HCT116 (cell line): ENCODE data around the gene HIVEP3. TPM values are rescaled to one million over a fixed set of nuclear protein-coding genes. Genes with fewer than 3 reads are reported as not detected.

Experiments
- ATAC-seq: fragments of 200-7000 bp; cut with Tn5 transposase; 2 replicates; pipeline ENCODE4 v1.9.1; 2020; ENCODE audit warnings: mild to moderate bottlenecking, moderate library complexity
- BruUV-seq: library from RNA; stranded (reverse); fragments of 400-500 nt; replicated peaks from 2 replicates; lab custom pipeline; 2021; lab: Mats Ljungman, UMichigan
- CTCF ChIA-PET: fragments of 300-600 bp; sonication (Branson Sonifier 250); formaldehyde crosslinking; loops from one replicate; lab custom pipeline; 2021; ENCODE audit warnings: antibody characterized with exemption; lab: Charles Lee
- POLR2A ChIA-PET: fragments of 300-600, 350-600 bp; sonication (Branson Sonifier 250); formaldehyde crosslinking; loops from one replicate; lab custom pipeline; 2021; ENCODE audit warnings: antibody characterized with exemption; lab: Charles Lee
- RAD21 ChIA-PET, 2 experiments: fragments of 300-600 bp; sonication (Branson Sonifier 250); formaldehyde crosslinking; loops; one replicate each; lab custom pipeline; 2023; ENCODE audit warnings: low total read pairs in 2 of 2; ENCODE audit not compliant: uncharacterized antibody in 2 of 2, unreplicated experiment in 2 of 2, low non-redundant PET in 1 of 2; lab: Charles Lee
- DNase-seq: peaks from one replicate; pipeline ENCODE4 v3.0.0-alpha.2; 2010; ENCODE audit warnings: low read depth, low spot score
- H2AFZ ChIP-seq: fragments of 200-600 bp; shearing (Covaris generic), sonication (generic); 2 replicates; pipeline ENCODE4 v1.6.1; 2017; ENCODE audit warnings: low read depth, mixed run types, mixed read lengths, antibody characterized with exemption, low read length; ENCODE audit not compliant: poor library complexity, severe bottlenecking
- H3K27ac ChIP-seq: 2 replicates; pipeline ENCODE4 v1.5.1; 2012; ENCODE audit warnings: low read depth, low read length
- H3K27me3 ChIP-seq: fragments of 200-600 bp; sonication (generic); 2 replicates; pipeline ENCODE4 v1.6.1; 2016; ENCODE audit warnings: mixed run types, low read length, mixed read lengths; ENCODE audit not compliant: insufficient read depth
- H3K36me3 ChIP-seq, 2 experiments: fragments of 200-500 bp in 1 of 2; fragments of 200-600 bp in 1 of 2; sonication (Bioruptor generic) in 1 of 2; sonication (generic) in 1 of 2; 2 replicates each; pipeline versions ENCODE4 v1.5.1 to v1.6.1; 2014 to 2016; ENCODE audit warnings: low read length in 2 of 2, inconsistent platforms in 1 of 2, mixed read lengths in 1 of 2, mixed run types in 1 of 2; ENCODE audit not compliant: insufficient read depth in 2 of 2, control insufficient read depth in 1 of 2
- H3K4me1 ChIP-seq, 2 experiments: fragments of 200-600 bp in 1 of 2; sonication (generic) in 1 of 2; 2 replicates each; pipeline versions ENCODE4 v1.5.1 to v1.6.1; 2012 to 2017; ENCODE audit warnings: low read length in 2 of 2, inconsistent platforms in 1 of 2, mild to moderate bottlenecking in 1 of 2, mixed read lengths in 1 of 2, mixed run types in 1 of 2, moderate library complexity in 1 of 2; ENCODE audit not compliant: insufficient read depth in 2 of 2, control insufficient read depth in 1 of 2
- H3K4me2 ChIP-seq: fragments of 200-600 bp; sonication (generic); 2 replicates; pipeline ENCODE4 v1.6.1; 2017; ENCODE audit warnings: mixed run types, low read length, mixed read lengths
- H3K4me3 ChIP-seq, 2 experiments: fragments of 200-600 bp in 1 of 2; sonication (generic) in 1 of 2; replicated peaks in 1 of 2; 2 replicates each; pipeline ENCODE4 v1.5.1; 2011 to 2016; ENCODE audit warnings: low read length in 2 of 2, control low read depth in 1 of 2, low read depth in 1 of 2, mild to moderate bottlenecking in 1 of 2, mixed read lengths in 1 of 2, mixed run types in 1 of 2
- H3K79me2 ChIP-seq: fragments of 200-600 bp; sonication (generic); 2 replicates; pipeline ENCODE4 v1.6.1; 2017; ENCODE audit warnings: mild to moderate bottlenecking, mixed run types, low read length, moderate library complexity, mixed read lengths; ENCODE audit not compliant: insufficient read depth
- H3K9ac ChIP-seq: fragments of 200-600 bp; sonication (generic); 2 replicates; pipeline ENCODE4 v1.6.1; 2016; ENCODE audit warnings: low read length, mixed read lengths
- H3K9me2 ChIP-seq: fragments of 200-600 bp; sonication (generic), shearing (Covaris generic); 2 replicates; pipeline ENCODE4 v1.6.1; 2017; ENCODE audit warnings: mixed run types, mild to moderate bottlenecking, moderate library complexity; ENCODE audit not compliant: insufficient read depth
- H3K9me3 ChIP-seq, 2 experiments: fragments of 200-500 bp in 1 of 2; fragments of 200-600 bp in 1 of 2; sonication (Bioruptor generic) in 1 of 2; sonication (generic) in 1 of 2; 2 replicates each; pipeline ENCODE4 v1.6.1; 2014 to 2017; ENCODE audit warnings: low read length in 2 of 2, mixed read lengths in 2 of 2, inconsistent platforms in 1 of 2, low read depth in 1 of 2, mild to moderate bottlenecking in 1 of 2, mixed run types in 1 of 2, moderate library complexity in 1 of 2; ENCODE audit not compliant: control insufficient read depth in 1 of 2, insufficient read depth in 1 of 2
- H4K20me1 ChIP-seq: fragments of 200-600 bp; sonication (generic), shearing (Covaris generic); 2 replicates; pipeline ENCODE4 v1.6.1; 2017; ENCODE audit warnings: mixed run types, mild to moderate bottlenecking, moderate library complexity; ENCODE audit not compliant: insufficient read depth
- ATF3 ChIP-seq: IDR thresholded peaks from 2 replicates; pipeline ENCODE4 v1.6.1; 2012
- CBX3 ChIP-seq: IDR thresholded peaks from 2 replicates; pipeline ENCODE4 v1.6.1; 2012; ENCODE audit warnings: low read depth
- CEBPB ChIP-seq: IDR thresholded peaks from 2 replicates; pipeline ENCODE4 v1.6.1; 2012; ENCODE audit warnings: low read depth
- FOSL1 ChIP-seq: IDR thresholded peaks from 2 replicates; pipeline ENCODE4 v1.6.1; 2012; ENCODE audit warnings: low read depth
- JUND ChIP-seq: IDR thresholded peaks from 2 replicates; pipeline ENCODE4 v1.6.1; 2012
- MAX ChIP-seq: IDR thresholded peaks from 2 replicates; pipeline ENCODE4 v1.6.1; 2012
- POLR2AphosphoS5 ChIP-seq: IDR thresholded peaks from 2 replicates; pipeline ENCODE4 v1.6.1; 2011; ENCODE audit warnings: mild to moderate bottlenecking, low read depth, low read length, moderate library complexity
- RAD21 ChIP-seq: IDR thresholded peaks from 2 replicates; pipeline ENCODE4 v1.6.1; 2012; ENCODE audit warnings: low read depth, mild to moderate bottlenecking
- REST ChIP-seq: IDR thresholded peaks from 2 replicates; pipeline ENCODE4 v1.6.1; 2012; ENCODE audit warnings: low read depth
- SP1 ChIP-seq: IDR thresholded peaks from 2 replicates; pipeline ENCODE4 v1.6.1; 2012; ENCODE audit warnings: low read depth
- ZBTB33 ChIP-seq: IDR thresholded peaks from 2 replicates; pipeline ENCODE4 v1.6.1; 2011; ENCODE audit warnings: mild to moderate bottlenecking, low read length, moderate library complexity; ENCODE audit not compliant: insufficient replicate concordance; ENCODE audit errors: extremely low read depth
- intact Hi-C: fragments of 100-400 bp; cut with micrococcal nuclease; formaldehyde crosslinking; loops from 2 replicates; pipeline ENCODE4 v1.10.0; 2022
- total RNA-seq: library from RNA; stranded (reverse); gene quantifications from one replicate; pipeline ENCODE4 v1.2.1, GENCODE V29; 2021; ENCODE audit not compliant: unreplicated experiment

The HIVEP3 gene
- total RNA-seq, 1 experiment from 2014 or later, result 7.1 TPM

DNA sequence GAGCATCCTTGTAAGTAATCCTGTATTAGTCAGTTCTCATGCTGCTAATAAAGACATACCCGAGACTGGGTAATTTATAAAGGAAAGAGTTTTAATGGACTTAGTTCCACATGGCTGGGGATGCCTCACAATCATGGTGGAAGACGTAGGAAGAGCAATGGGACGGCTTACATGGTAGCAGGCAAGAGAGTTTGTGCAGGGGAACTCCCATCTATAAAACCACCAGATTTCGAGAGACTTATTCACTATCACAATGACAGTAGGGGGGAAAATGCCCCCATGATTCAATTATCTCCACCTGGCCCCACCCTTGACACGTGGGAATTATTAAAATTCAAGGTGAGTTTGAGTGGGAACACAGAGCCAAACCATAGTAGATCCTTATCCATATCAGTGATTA is 124.7 kb downstream of the HIVEP3 start:
- DNase-seq (no peak), ATAC-seq (no peak)
- Histone ChIP-seq H3K9me2 (no peaks in the 10 kb centered on the region), H2AFZ (no peak overlapping the region), H4K20me1 (no peaks in the 10 kb centered on the region), H3K27ac (no peak overlapping the region), H3K9me3 (no peaks in the 10 kb centered on the region), H3K79me2 (no peaks in the 10 kb centered on the region), H3K9ac (no peak overlapping the region), H3K4me3 (no peak overlapping the region), H3K4me1 (peaks cover 0 to 8% of the 10 kb centered on the region in 2 experiments; a peak in 2 of 4 replicates), H3K4me2 (no peak overlapping the region), H3K27me3 (no peaks in the 10 kb centered on the region), H3K36me3 (no peaks in the 10 kb centered on the region)
- POLR2A ChIA-PET, result no interaction called here
- intact Hi-C loops, result no loop called here
- CTCF ChIA-PET, result no interaction called here
- RAD21 ChIA-PET, result no interaction called here
- no peak for TF ChIP-seq ATF3
- no peak for TF ChIP-seq FOSL1
- no peak for TF ChIP-seq MAX
- no peak for TF ChIP-seq POLR2AphosphoS5
- no peak for TF ChIP-seq RAD21
- TF ChIP-seq CEBPB, result no peak
- no peak for TF ChIP-seq REST
- no peak for TF ChIP-seq SP1
- TF ChIP-seq CBX3, result no peak
- TF ChIP-seq JUND, result no peak
- no peak for TF ChIP-seq ZBTB33
- BruUV-seq, result no TSS peak
